Subcutaneous abdominal adipose tissue (tissue), 5 donors: ENCODE measurements around the gene LCN2.

ENCODE experiments used
- H3K27ac ChIP-seq: one replicate; pipeline ENCODE4 v1.7.0; 2013; ENCODE audit warnings: low read depth, mild to moderate bottlenecking, inconsistent platforms, low read length, moderate library complexity
- H3K27me3 ChIP-seq, 5 donors: one replicate each; pipeline ENCODE4 v1.7.0; 2013; ENCODE audit warnings: low read length in 5 of 5, inconsistent platforms in 1 of 5; ENCODE audit not compliant: control insufficient read depth in 5 of 5, insufficient read depth in 4 of 5
- H3K36me3 ChIP-seq, 5 donors: one replicate each; pipeline ENCODE4 v1.7.0; 2013; ENCODE audit warnings: low read length in 5 of 5; ENCODE audit not compliant: control insufficient read depth in 5 of 5, insufficient read depth in 5 of 5
- H3K4me1 ChIP-seq, 5 donors: one replicate each; pipeline ENCODE4 v1.7.0; 2013; ENCODE audit warnings: low read length in 5 of 5, mild to moderate bottlenecking in 3 of 5, moderate library complexity in 1 of 5; ENCODE audit not compliant: control insufficient read depth in 5 of 5, insufficient read depth in 5 of 5
- H3K4me3 ChIP-seq, 5 donors: one replicate each; pipeline ENCODE4 v1.7.0; 2013; ENCODE audit warnings: low read length in 5 of 5, low read depth in 1 of 5
- H3K9ac ChIP-seq, 5 donors: one replicate each; pipeline ENCODE4 v1.7.0; 2013; ENCODE audit warnings: low read length in 5 of 5, mild to moderate bottlenecking in 4 of 5, moderate library complexity in 3 of 5
- H3K9me3 ChIP-seq, 5 donors: one replicate each; pipeline ENCODE4 v1.7.0; 2013; ENCODE audit warnings: low read length in 5 of 5; ENCODE audit not compliant: control insufficient read depth in 5 of 5
- donor health status: healthy.
- donor health status: healthy.
- donor health status: healthy.
- donor health status: healthy.
- donor health status: healthy.

The LCN2 gene

GRCh38 chr9:128148509-128149000, 698 bp upstream of the LCN2 start:
- no peaks in the 10 kb centered on the region for H3K36me3 ChIP-seq
- H3K27me3 ChIP-seq, result peaks cover 0 to 4% (median 0%) of the 10 kb centered on the region in 5 donors
- no peaks in the 10 kb centered on the region for H3K9me3 ChIP-seq
- no peak overlapping the region for H3K27ac ChIP-seq
- H3K4me3 ChIP-seq, result no peak overlapping the region
- H3K4me1 ChIP-seq, result peaks cover 0 to 7% (median 0%) of the 10 kb centered on the region in 5 donors
- H3K9ac ChIP-seq, result no peak overlapping the region

GRCh38 chr9:128149951-128150593, 819 bp downstream of the LCN2 start:
- Histone ChIP-seq H3K4me3 (no peak overlapping the region), H3K9ac (no peak overlapping the region), H3K4me1 (no peaks in the 10 kb centered on the region), H3K27me3 (peaks cover 0 to 4% (median 0%) of the 10 kb centered on the region in 5 donors), H3K27ac (no peak overlapping the region), H3K36me3 (no peaks in the 10 kb centered on the region), H3K9me3 (no peaks in the 10 kb centered on the region)

GRCh38 chr9:128150594-128151308, 1.5 kb downstream of the LCN2 start:
- Histone ChIP-seq H3K36me3 (no peaks in the 10 kb centered on the region), H3K9ac (no peak overlapping the region)

GRCh38 chr9:128151309-128152132, 2.3 kb downstream of the LCN2 start:
- H3K4me1 ChIP-seq, result no peaks in the 10 kb centered on the region
- H3K9ac ChIP-seq, result no peak overlapping the region
- H3K9me3 ChIP-seq, result no peaks in the 10 kb centered on the region
- no peaks in the 10 kb centered on the region for H3K36me3 ChIP-seq
- no peak overlapping the region for H3K4me3 ChIP-seq
- H3K27ac ChIP-seq, result no peak overlapping the region
- peaks cover 0 to 4% (median 0%) of the 10 kb centered on the region in 5 donors for H3K27me3 ChIP-seq

More at GRCh38 chr9:128150594-128151308, 1.5 kb downstream of the LCN2 start:
- H3K4me1 ChIP-seq, result no peaks in the 10 kb centered on the region
- H3K4me3 ChIP-seq, result no peak overlapping the region
- H3K27ac ChIP-seq, result no peak overlapping the region
- H3K9me3 ChIP-seq, result no peaks in the 10 kb centered on the region
- peaks cover 0 to 4% (median 0%) of the 10 kb centered on the region in 5 donors for H3K27me3 ChIP-seq

- no peak overlapping the region for H3K27ac ChIP-seq
- H3K4me3 ChIP-seq, result no peak overlapping the region
- no peaks in the 10 kb centered on the region for H3K9me3 ChIP-seq
- H3K27me3 ChIP-seq, result peaks cover 0 to 4% (median 0%) of the 10 kb centered on the region in 5 donors
- no peak overlapping the region for H3K9ac ChIP-seq
- no peaks in the 10 kb centered on the region for H3K36me3 ChIP-seq
- no peaks in the 10 kb centered on the region for H3K4me1 ChIP-seq
Observed at GRCh38 chr9:128152133-128153059, 3.1 kb downstream of the LCN2 start.

- H3K4me1 ChIP-seq, result no peaks in the 10 kb centered on the region
- H3K27ac ChIP-seq, result no peak overlapping the region
- no peak overlapping the region for H3K9ac ChIP-seq
- H3K27me3 ChIP-seq, result peaks cover 0 to 4% (median 0%) of the 10 kb centered on the region in 5 donors
- H3K9me3 ChIP-seq, result no peaks in the 10 kb centered on the region
- H3K4me3 ChIP-seq, result no peak overlapping the region
- H3K36me3 ChIP-seq, result no peaks in the 10 kb centered on the region
Observed at GRCh38 chr9:128153060-128153946, 4.0 kb downstream of the LCN2 start.

GRCh38 chr9:128153947-128154695, 4.9 kb downstream of the LCN2 start:
- no peak overlapping the region for H3K27ac ChIP-seq

GRCh38 chr9:128155736-128156500, 6.7 kb downstream of the LCN2 start:
- no peaks in the 10 kb centered on the region for H3K9me3 ChIP-seq
- H3K4me3 ChIP-seq, result no peak overlapping the region
- no peaks in the 10 kb centered on the region for H3K36me3 ChIP-seq
- H3K4me1 ChIP-seq, result peaks cover 2 to 14% (median 13%) of the 10 kb centered on the region in 5 donors
- no peak overlapping the region for H3K27ac ChIP-seq
- no peaks in the 10 kb centered on the region for H3K27me3 ChIP-seq
- H3K9ac ChIP-seq, result no peak overlapping the region

More at GRCh38 chr9:128153947-128154695, 4.9 kb downstream of the LCN2 start:
- H3K4me3 ChIP-seq, result no peak overlapping the region
- H3K4me1 ChIP-seq, result no peaks in the 10 kb centered on the region
- H3K9me3 ChIP-seq, result no peaks in the 10 kb centered on the region
- no peak overlapping the region for H3K9ac ChIP-seq
- no peaks in the 10 kb centered on the region for H3K36me3 ChIP-seq
- peaks cover 0 to 4% (median 0%) of the 10 kb centered on the region in 5 donors for H3K27me3 ChIP-seq
